Nucleus accumbens (tissue), 56 donors: Measurements from ENCODE around the gene MICAL2.

Source experiments
- DNase-seq, 56 donors: peaks; one replicate each; lab custom pipeline; 2025; lab: John Stamatoyannopoulos, UW

The MICAL2 gene

DNA sequence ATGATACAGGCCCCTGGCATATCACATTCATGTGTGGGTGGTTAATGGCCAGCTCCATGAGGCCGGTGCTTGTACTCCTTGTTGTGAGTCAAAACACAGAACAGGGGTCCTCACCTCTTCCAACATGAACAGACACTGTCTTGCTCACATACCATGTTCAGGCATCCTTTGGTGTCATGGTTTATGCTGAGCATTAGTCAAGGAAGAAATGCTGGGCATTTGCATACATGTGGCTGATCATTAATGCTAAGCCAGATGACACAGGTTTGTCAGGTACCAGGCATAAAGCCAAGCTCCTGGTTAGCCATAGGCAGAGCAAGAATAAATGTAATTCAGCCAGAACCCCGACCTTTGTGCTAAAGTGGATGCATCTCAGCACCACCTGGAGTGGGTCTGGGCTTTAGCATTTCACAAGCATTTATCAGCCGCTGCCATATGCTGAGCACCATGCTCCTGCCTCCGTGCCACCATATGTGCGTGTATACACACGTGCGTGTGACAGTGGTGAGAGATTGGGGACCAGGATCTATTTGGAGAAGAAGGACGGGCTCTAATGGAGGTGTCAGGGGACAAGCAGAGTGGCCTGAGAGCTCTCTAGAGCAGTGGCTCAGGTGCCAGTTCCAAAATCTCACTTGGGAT is 55.0 kb downstream of the MICAL2 start:
- no peak for DNase-seq

DNA sequence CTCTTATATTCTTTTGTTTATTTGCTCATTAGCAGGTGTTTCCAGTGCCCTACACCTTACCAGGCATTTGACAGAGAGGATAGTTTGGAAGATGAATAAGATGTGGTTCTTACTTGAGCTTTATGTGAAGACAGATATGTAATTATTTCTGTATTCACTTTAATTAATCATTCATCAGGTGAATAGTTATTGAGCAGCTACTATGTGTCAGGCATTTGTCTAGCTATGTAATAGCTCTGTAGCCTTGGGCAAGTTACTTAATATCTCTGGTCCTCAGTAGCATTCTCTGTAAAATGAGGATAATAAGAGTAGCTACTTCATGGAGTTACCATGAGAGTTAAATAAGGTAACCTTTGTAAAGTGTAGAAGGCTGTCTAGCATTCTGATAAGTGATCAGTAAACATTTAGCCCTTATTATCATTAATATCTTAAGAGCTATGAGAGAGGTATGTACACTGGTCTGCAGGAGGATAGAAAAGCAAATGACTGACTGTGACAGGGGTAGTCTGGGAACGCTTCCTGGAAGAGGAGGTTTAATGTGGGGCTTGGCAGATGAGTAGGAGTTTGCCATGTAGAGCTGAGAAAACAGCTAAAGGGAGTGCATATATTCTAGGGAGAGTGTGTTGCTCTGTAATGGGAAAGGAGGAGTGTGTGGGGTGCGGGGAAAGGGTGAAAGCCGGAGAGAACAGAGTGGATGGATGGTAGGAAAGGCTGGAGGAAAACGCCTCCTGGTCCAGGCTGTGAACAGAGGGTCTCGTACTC is 56.1 kb downstream of the MICAL2 start:
- no peak for DNase-seq

DNA sequence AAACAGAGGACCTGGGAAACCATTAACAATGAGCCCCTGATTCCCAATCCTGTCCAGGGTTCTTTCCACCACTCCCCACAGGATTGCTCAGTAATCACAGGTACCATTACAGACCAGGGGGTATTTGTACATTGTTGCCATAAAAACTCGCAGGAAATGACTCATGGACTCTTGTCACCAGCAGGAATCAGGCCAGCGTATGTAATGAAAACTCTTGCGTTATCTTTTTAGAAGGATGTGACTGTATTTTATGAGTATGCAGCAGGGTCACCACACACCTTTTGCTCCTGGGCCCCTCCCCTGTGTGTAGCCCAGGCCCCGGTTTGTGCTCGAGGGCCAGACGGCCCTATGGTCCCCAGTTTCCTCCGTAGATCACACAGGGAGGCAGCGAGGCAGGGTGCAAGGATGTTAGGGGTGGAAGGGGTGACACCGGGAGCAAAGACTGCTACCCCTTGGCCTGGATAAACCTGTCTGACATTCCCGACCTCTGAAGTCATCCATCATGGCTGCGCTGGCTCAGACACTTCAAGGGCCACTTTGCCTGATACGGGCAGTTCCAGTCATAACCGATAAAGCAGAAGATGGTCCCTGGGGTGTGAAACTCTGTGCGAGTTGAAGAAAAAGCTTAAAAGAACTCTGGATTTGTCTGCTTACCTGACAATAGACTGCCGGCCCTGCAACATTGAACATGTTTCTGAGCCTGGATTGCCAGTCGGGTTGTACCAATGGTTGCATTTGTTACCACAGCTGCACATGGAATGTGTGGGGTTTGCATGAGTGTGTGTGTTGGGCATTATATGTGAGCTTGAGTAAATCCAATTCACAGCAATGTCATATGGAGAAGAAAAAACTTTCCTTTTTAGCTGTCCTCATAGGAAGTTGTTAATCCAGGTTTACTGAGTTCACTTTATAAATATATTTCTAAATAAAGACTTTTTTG is 56.9 kb downstream of the MICAL2 start:
- no peak for DNase-seq

DNA sequence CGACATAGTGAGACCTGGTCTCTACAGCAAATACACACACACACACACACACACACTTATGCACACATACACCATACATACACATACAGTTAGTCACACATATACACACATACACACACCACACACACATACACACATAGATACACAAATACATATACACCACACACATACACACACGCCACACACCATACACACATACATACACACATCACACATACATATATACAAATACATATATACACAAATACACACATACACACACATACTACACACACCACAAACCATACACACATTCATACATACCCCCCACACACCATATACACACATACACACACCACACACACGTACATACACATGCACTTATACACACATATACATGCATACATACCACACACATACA is 57.7 kb downstream of the MICAL2 start:
- no peak for DNase-seq

DNA sequence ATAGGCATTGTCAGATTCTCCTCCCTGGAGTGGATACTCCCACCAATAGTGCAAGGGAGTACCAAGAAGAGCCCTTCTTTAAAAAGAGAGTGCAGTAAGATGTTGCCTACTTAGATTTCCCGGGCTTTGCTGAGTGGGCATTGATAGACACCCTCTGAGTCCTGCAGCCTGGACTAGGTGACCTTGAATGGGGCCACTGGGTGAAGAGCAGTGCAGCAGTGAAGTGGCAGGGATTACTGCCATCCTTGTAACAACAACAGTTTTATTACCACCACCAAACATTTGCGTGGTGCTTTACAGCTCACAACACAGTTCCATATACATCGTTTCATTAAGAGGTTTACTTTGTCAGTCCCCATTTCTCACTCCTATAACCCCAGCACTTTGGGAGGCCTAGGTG is 59.4 kb downstream of the MICAL2 start:
- DNase-seq: no peak

DNA sequence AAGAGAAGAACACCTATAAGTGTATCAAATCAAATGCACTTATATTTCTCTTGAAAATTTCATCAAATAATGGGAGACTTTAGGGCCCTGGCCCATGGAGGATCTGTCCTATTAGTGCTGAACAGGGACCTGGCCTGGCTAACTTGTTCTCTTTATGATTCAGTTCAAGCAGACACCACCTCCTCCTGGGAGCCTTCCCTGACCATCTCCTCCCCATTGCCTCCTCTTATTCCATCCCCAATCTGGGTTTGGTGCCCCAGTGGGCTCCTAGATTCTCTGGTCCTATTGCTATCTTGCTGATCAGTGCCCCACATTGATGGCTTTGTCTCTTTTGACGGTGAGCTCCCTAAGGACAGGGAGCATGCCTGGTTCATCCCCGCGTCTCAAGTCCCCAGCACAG is 60.1 kb downstream of the MICAL2 start:
- DNase-seq: no peak

DNA sequence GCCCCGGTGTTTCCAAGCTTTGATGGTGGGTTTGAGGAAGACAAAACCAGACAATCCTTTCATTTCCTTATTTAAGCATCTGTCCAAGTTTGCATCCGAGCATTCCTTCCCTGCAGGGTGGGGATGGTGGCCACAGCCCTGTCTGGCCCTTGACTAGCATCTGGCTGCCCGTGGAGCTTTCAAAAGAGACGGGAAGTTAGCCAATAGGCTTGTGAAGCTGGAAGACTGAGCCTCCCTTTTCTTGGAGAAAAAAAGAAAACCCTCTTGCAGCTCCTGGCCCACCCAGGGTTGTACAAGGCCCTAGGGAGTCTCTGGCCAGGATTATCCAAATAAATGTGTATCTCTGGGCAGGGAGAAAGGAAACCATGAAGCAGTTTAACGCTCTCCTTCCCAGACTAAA is 60.6 kb downstream of the MICAL2 start:
- no peak for DNase-seq

DNA sequence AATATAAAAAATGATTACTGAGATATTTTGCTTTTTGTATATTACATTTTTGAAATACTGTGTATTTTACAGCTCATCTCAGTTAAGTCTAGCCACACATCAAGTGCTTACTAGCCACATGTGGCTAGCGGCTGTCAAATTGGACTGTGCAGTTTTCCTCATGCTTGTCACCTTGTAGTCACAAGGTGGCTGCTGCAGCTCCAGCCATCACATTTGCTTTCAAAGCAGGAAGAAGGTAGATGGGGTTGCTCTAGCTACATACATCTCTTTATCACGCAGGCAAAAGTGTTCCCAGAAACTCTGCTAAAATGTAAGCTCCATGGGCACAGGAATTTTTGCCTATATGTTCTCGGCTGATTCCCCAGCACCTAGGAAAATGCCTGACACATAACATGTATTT is 61.5 kb downstream of the MICAL2 start:
- no peak for DNase-seq

DNA sequence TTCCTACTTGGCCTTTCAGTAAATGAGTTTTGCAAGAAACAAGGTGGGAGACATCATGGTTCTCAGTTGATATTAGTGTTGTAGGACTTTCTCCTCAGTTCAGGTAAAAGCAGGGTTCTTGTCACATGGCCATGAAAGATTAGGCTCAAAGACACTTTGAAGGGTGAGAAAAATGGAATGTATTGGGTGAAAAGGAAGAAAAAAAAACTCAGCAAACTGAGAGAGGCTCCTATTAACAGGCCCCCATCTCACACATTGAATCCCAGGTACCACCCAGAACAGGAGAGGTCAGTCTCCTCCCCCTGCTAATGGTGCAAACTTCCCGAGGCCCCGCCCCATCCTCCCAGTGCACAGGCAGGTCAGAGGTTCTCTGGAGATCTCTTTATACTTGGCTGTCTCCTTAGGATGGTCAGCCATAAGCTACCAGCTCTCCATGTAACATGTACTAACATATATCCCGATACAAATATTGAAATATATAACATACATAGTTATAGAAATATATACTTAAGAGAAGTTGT is 62.2 kb downstream of the MICAL2 start:
- no peak for DNase-seq

DNA sequence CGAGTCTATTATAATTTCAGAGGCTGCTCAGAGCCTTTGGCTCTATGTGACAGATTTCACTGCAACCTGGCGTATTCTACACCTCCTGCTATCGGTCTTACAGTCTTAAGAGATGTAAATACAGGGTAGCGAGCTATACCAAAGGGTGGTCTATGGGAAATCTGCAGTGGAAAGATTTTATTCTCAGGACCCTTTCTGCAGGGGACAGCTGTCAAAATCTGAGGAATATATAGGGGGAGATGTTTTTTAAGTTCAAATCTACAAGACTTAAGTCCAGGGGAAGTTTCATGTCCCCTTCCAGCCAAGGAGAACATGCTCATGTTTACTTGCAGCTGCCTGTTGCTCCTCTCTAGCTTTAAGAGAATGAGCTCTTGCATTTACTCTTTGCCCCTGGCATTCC is 62.7 kb downstream of the MICAL2 start:
- no peak for DNase-seq

DNA sequence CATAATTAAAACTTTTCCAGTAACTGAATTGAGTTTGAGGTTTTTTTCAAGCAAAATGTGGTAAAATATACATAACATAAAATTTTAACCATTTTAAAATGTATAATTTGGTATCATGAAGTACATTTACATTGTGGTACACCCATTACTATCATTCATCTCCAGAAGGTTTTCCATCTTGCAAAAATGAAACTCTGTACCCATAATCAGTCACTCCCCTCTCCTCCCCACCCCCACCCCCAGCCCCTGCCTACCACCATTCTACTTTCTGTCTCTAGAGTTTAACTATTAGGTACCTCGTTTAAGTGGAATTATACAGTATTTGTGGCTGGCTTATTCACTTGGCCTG is 63.7 kb downstream of the MICAL2 start:
- no peak for DNase-seq

DNA sequence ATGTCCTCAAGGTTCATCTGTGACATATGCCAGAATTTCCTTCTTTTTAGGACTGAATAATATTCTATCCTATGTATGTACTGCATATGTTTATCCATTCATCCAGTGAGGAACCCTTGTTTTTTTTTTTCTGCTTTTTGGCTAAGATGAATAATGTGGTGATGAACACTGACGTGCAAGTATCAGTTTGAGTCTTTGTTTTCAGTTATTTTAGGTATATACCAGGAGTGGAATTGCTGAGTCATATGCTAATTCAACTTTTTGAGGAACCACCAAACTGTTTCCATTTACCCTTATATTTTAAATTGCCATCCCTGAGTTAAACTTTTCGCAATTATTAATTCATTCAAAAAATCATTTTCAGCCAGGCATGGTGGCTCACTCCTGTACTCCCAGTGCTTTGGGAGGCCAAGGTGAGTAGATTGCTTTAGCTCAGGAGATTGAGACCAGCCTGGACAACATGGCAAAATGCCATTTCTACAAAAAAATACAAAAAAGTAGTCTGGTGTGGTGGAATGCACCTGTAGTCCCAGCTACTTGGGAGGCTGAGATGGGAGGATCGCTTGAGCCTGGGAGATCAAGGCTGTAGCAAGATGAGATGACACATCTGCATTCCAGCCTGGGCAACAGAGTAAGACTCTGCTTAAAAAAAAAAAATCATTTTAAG is 64.2 kb downstream of the MICAL2 start:
- no peak for DNase-seq

DNA sequence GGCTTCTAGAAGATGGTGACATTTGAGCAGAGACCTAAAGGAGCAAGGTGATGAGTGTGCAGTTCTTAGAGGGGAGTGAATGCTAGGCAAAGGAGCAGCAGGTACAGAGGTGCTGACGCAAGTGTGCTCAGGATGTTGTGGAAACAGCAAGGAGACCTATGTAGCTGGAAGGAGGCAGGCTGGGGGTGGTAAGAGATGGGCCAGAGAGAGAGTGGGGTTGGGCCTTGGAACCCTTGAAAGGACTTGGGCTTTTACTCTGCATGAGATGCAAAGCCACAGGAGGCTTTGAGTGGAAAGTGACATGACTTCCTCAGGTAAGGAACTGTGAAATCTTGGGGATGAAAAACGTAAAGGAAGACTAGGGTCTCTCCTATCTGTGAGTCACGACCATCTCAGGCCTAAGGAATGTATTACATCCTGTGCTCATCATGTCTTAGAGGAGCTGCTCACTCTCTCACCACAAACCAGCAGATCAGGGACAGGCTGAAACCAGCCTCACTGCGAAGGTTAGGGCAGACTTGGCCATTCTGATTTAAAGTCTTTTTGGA is 65.4 kb downstream of the MICAL2 start:
- DNase-seq: no peak

DNA sequence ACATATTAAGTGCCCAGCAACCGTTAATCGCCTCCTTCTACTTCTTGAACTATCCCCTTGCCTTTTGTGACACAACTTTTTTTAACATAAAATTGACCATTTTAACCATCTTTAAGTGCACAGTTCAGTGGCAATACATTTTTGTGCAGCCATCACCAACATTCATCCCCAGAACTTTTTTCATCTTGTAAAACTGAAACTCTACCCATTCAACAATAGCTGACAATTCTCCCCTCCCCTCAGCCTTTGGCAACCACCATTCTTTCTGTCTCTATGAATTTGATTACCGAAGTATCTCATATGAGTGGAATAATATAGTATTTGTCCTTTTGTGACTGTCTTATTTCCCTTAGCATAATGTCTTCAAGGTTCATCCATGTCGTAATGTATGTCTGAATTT is 66.0 kb downstream of the MICAL2 start:
- DNase-seq: no peak

DNA sequence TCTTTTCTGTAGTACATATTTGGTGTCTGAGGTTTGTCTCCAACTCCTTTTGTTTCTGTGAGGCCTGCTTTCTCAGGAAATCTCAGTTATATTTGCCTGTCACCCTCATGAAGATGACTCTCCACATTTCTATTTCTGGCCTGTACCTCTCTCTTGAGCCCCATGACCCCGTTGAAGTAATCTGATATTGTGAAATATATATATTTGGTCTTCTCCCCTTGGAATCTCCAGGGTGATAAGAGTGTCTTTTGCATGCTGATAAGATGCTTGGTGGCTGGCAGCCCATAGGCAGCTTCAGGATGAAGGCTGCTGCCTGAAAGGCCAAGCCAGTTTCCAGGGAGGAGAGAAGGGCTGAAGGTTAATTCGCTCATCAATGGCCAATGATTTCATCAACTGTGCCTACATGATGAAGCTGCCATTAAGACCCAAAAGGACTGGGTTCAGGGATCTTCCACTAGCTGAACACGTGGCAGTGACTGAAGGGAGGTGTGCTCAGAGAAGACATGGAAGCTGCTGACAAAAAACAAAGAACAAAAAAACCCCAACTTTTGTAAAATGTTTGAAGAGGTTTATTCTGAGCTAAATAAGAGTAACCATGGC is 67.4 kb downstream of the MICAL2 start:
- no peak for DNase-seq

DNA sequence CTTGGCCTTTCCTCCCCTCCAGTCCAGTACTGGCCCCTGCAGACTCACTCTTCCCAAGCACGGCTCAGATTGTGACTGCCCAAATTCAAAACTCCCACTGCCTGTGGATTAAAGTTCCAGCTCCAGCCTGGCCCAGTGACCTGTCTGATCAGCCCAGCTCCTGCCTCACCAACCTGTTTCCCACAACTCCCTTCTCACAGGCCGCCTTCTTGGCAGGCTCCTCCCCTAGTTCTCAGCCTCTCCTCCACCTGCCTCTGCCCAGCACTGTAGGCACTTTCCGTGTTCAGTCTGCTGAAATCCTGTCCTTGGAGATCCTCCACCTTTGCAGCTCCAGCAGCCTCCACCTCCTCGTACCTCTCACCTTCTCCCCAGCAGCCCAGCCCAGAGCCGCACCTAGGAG is 68.6 kb downstream of the MICAL2 start:
- DNase-seq: no peak

DNA sequence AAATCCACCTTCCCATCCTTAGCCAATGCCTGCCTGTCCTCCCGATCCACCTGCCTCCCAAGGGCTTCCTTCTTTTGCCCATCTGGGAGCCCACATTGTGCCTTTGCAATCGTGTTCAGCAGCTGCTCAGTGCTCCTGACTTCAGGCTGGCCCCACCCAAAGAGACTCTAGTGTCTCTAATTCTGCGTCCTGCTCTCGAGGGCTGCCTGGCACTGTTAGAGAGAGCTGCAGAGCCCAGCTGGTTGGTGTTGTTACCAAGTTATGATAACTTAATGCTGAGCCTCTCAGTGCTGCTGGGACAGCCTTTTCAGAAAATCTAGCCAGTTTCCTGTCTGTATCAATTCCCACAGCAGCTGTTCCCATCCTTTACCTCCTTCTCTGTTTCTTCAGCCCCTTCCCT is 69.1 kb downstream of the MICAL2 start:
- no peak for DNase-seq

DNA sequence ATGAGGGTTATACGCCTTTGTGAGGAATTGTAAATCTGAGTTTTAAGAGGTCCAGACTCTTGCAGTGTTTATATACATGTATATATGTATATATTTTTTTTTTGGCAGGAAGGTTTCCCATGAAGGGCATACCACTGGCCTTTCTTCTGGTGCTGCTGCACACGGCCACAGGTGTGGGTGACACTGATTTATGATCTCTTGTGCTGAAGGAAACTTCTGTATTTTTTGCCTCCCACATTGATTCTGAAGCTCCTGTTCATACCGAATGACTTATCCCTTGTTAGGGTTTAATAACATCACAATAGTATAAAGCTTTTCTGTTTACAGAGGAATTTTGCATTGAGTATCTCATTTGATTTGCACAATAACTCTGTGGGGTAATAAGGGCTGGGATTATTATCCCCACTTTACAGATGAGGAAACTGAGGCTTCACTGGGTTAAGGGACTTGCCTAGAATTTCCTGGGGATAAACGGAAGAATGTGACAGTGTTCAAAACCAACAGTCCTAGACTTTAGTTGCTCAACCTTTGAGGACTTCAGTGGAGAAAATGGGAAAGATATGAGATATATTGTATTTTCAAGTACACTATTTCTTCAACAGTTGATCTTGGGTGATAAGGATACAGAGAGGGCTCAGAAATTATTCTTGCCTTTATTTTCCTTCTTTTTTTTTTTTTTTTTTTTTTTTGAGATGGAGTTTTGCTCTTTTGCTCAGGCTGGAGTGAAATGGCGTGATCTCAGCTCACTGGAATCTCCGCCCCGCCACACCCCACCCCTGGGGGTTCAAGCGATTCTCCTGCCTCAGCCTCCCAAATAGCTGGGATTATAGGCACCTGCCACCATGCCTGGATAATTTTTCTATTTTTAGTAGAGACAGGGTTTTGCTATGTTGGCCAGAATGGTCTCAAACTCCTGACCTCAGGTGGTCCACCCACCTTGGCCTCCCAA is 70.1 kb downstream of the MICAL2 start:
- DNase-seq: no peak

DNA sequence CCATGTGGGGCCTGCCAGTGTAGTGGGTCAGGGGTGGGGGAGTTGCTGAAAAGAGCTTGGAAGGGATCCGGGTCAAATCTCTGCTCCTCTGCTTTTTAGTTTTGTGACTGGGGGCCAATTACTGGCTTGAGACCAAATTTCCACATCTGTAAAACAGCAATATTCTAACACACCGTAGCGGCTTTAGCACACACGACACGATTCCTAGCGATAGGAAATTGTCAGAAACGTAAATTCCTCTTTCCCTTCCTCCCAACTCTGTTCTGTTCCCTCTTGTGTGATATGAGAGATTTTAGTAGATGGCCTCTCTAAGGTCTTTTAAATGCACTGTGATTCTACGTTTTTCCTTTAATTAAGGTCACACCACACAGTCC is 71.9 kb downstream of the MICAL2 start:
- no peak for DNase-seq
